VCaP (cell line): Measurements from ENCODE around the gene KDM4B.

Experiments
- H3K27ac ChIP-seq: fragments of 450-650 bp; 2 replicates; pipeline ENCODE4 v1.5.1; 2017
- TF ChIP-seq, protein P1 (sequence below): fragments of 450-650 bp; conservative IDR thresholded peaks from 2 replicates; pipeline ENCODE4 v1.5.1; 2017; ENCODE audit warnings: mild to moderate bottlenecking, moderate library complexity

Gene KDM4B

GRCh38 chr19:4970558-4971423 is 1.9 kb downstream of the KDM4B start:
- TF ChIP-seq, protein P1, sequence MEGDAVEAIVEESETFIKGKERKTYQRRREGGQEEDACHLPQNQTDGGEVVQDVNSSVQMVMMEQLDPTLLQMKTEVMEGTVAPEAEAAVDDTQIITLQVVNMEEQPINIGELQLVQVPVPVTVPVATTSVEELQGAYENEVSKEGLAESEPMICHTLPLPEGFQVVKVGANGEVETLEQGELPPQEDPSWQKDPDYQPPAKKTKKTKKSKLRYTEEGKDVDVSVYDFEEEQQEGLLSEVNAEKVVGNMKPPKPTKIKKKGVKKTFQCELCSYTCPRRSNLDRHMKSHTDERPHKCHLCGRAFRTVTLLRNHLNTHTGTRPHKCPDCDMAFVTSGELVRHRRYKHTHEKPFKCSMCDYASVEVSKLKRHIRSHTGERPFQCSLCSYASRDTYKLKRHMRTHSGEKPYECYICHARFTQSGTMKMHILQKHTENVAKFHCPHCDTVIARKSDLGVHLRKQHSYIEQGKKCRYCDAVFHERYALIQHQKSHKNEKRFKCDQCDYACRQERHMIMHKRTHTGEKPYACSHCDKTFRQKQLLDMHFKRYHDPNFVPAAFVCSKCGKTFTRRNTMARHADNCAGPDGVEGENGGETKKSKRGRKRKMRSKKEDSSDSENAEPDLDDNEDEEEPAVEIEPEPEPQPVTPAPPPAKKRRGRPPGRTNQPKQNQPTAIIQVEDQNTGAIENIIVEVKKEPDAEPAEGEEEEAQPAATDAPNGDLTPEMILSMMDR, result no peak
- peak overlapping the region; percentile 80 for H3K27ac ChIP-seq

DNA sequence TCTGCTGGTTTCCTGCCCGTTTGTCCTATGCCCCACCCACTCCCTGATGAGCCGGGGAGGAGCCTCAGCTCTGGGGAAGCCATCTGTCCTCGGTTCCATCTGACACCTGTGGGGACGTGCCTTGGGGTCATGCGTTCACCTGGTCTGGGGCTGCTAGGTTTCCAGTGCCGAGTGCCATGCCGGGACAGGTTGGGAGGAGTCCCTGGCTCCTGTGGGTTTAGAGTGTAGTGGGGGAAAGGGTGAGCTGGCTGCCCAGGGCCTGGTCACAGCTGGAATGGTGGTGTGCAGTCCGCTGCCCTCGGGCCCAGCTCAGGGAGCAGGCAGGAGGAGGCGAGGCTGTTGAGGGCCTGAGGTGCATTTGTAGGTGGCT is 2.5 kb downstream of the KDM4B start:
- TF ChIP-seq, protein P1, result no peak
- peak overlapping the region; percentile 80 for H3K27ac ChIP-seq

DNA sequence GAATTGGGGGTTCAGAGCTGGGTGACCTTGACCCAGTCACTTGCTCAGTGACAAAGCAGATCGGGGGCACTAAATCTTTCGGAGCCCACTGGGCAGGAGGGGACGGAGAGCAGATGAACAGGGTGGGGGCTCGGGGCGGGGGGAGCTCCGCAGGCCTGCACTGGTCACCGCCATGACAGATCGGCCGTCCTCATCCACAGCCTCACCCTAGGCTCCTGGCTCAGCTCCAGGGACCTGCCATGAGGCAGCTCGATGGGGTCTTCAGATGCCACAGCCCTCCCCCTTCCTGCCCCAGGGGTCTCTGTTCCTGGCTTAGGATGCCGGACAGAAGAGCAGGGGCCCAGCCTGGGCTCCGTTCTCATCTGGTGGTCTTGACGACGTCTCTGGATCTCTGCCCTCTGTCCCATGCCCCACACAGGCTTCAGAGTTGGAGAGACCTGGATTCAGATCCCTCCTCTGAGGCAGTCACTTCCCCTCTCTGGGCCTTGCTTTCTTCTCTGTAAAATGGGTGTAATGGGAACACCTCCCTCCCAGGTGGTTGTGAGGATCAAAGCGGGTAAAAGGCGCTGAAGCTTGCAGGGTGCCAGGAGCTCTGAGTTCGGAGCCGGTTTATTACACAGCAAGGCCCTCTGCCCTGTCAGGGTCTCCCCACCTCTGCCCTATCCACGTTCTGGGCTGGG is 3.0 kb downstream of the KDM4B start:
- H3K27ac ChIP-seq, result peak overlapping the region; percentile 80
- TF ChIP-seq, protein P1, result no peak

DNA sequence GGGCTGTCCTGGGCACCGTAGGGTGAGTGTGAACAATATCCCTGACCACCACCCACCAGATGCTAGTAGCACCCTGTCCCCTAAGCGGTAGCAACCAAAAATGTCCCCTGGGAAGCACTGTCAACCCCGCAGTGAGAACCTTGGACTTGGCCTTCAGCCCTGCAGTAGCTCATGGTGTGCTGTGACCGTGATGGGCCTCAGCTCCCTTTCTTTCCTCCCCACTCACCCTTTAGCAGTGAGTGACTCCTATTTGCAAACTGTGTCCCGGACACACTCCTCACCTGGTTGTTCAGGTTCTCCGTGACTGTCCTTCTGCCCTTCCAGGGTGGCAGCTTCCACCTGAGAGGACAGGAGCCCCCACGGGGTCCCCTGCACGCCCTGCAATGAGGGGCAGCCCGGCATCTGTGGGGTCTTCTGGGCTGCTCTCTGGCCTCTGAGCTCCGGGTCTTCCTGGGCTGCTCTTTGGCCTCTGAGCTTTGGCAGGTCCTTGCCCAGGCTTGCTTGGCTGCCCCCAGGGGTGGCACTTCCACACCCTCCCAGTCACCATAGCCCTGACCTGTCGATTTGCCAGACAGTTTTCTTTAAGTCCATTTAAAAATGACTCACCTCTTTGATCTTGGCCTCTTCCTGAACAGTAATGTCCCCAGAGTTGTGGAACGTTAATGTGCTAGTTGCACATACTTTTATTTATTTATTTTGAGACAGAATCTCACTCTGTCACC is 3.8 kb downstream of the KDM4B start:
- TF ChIP-seq, protein P1, result no peak
- H3K27ac ChIP-seq, result peak overlapping the region; percentile 80

DNA sequence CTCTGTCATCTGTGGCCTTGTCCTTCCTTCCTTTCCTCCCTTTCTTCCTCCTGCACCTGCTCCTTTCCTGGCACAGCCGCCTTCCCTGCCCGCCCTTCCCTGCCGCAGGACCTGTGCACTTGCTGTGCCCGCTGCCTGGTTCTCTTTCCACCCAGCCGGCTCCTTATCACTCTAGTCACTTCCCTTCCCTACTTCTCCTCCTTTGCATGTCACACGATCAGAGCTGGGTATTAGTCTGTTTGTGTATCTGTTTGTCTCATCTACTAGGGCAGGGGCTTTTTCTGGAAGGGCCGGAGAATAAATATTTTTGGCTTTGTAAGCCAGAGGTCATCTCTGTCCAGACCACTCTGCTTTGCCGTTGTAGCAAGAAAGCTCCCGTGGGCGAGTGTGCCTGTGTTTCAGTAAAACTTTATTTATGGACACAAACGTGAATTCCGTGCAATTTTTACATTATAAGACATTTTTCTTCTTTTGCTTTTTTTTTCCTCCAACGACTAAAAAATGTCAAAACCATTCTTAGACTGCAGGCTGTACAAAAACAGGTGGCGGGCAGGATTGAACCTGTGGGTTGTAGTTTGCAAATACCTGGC is 6.1 kb downstream of the KDM4B start:
- peak overlapping the region; percentile 81 for H3K27ac ChIP-seq
- TF ChIP-seq, protein P1, result no peak

GRCh38 chr19:4975601-4976000 is 6.7 kb downstream of the KDM4B start:
- peak overlapping the region; percentile 81 for H3K27ac ChIP-seq

GRCh38 chr19:4976401-4977298 is 7.7 kb downstream of the KDM4B start:
- TF ChIP-seq, protein P1, result peak; percentile 49
- peak overlapping the region; percentile 81 for H3K27ac ChIP-seq
